GM12872 (cell line): ENCODE measurements around the gene GORAB.

Experiments used
- CTCF ChIP-seq: IDR thresholded peaks from 3 replicates; pipeline ENCODE4 v1.5.1; 2011; ENCODE audit warnings: low read depth, mild to moderate bottlenecking, low read length, moderate library complexity; ENCODE audit not compliant: insufficient read depth

GORAB gene

GRCh38 chr1:170521818-170522217 is 10.1 kb upstream of the GORAB start:
- TF ChIP-seq CTCF = no peak

- no peak for TF ChIP-seq CTCF
These were observed 801 bp upstream of the GORAB start for GRCh38 chr1:170530972-170531757.

- no peak for TF ChIP-seq CTCF
These were observed 1.3 kb downstream of the GORAB start for GRCh38 chr1:170533298-170533697.

GRCh38 chr1:170534626-170535147 is 2.7 kb downstream of the GORAB start:
- no peak for TF ChIP-seq CTCF

- no peak for TF ChIP-seq CTCF
These were observed 3.5 kb downstream of the GORAB start for GRCh38 chr1:170535418-170535817.

- no peak for TF ChIP-seq CTCF
These were observed 5.1 kb downstream of the GORAB start for GRCh38 chr1:170536924-170537551.

- TF ChIP-seq CTCF = no peak
These were observed 6.0 kb downstream of the GORAB start for GRCh38 chr1:170537798-170538503.
